Thyroid gland (tissue), 4 donors: ENCODE results near the gene TBC1D17. TPM values are rescaled to one million over a fixed set of nuclear protein-coding genes. Genes with fewer than 3 reads are reported as not detected.

Experiments
- DNase-seq, 2 donors: peaks; one replicate each; pipeline ENCODE4 v3.0.0-alpha.2; 2019
- H3K27ac ChIP-seq, 3 donors: fragments of 200-600 bp; sonication (generic); 1 replicate in 2 of 3; 2 replicates in 1 of 3; pipeline ENCODE4 v1.5.1; 2016 to 2019; ENCODE audit warnings: mild to moderate bottlenecking in 1 of 3, moderate library complexity in 1 of 3
- H3K27me3 ChIP-seq: fragments of 200-600 bp; sonication (generic); one replicate; pipeline ENCODE4 v1.5.1; 2019
- H3K36me3 ChIP-seq, 2 donors: fragments of 200-600 bp; sonication (generic); one replicate each; pipeline ENCODE4 v1.5.1; 2016 to 2019
- H3K4me1 ChIP-seq, 2 donors: fragments of 200-600 bp; sonication (generic); one replicate each; pipeline ENCODE4 v1.5.1; 2017 to 2019
- H3K4me3 ChIP-seq, 3 donors: fragments of 200-600 bp; sonication (generic); replicated peaks in 1 of 3; 1 replicate in 2 of 3; 2 replicates in 1 of 3; pipeline ENCODE4 v1.5.1; 2016; ENCODE audit warnings: mild to moderate bottlenecking in 1 of 3
- H3K9me3 ChIP-seq: fragments of 200-600 bp; sonication (generic); one replicate; pipeline ENCODE4 v1.5.1; 2017
- POLR2A ChIP-seq, 2 donors: fragments of 450-650 bp; IDR thresholded peaks; one replicate each; pipeline ENCODE4 v1.6.1; 2017; ENCODE audit warnings: antibody characterized with exemption in 2 of 2, mild to moderate bottlenecking in 2 of 2, moderate library complexity in 1 of 2
- WGBS, 2 donors: methylation state at CpG; one replicate each; pipeline ENCODE4 v1.1.5; 2017; 5-methylcytosine and 5-hydroxymethylcytosine counted together
- intact Hi-C: fragments of 100-400 bp; cut with DNase I; formaldehyde crosslinking; loops from one replicate; pipeline ENCODE4 v1.15.1; 2023
- total RNA-seq, 4 donors: library from RNA; depleted of rRNA; stranded (reverse); fragments of >200 nt; gene quantifications; one replicate each; pipeline ENCODE4 v1.2.3, GENCODE V29; 2016
- TF ChIP-seq, protein P1 (sequence below), 6 experiments: fragments of 200-600 bp in 3 of 6; fragments of 450-650 bp in 3 of 6; sonication (generic) in 3 of 6; IDR thresholded peaks; one replicate each; pipeline ENCODE4 v1.5.1; 2016 to 2019; ENCODE audit warnings: antibody characterized with exemption in 6 of 6, mild to moderate bottlenecking in 2 of 6, inconsistent platforms in 1 of 6, moderate library complexity in 1 of 6

TBC1D17 gene
- total RNA-seq, 4 donors from 2014 or later = 28.5 to 41.9 (median 39.7) TPM

DNA sequence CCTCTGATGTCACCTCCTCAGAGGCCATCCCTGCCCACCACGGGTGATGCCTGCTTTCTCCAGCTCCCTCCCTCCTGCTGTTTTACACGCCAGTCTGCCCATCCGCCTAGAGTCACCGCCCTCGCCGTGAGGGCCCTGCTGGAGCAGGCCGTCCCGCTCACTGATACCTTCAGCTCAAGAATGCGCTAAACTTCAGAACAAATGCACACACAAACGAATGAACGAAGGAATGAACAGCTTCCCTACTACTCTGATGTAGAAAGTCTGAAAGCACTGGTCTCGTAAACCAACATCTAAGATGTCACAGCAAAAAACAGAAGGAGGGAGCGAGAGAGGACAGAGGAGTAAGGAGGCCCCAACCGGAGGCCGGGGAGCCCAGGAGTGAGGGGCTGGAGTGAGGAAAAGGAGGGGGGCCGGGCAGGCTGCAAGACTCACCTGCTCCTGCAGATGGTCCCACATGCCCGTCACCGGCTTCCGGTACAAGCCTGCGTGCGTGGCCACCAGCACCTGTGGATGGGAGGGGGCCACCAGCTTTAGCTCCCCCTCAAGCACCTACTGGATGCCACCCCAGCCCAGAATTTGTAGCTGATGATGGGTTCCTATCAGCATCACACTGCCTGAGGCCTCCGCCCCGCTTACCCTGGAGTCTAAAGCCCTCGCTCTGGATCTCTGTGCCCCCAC is 14.1 kb upstream of the TBC1D17 start:
- H3K4me1 ChIP-seq = peaks cover 8 to 27% of the 10 kb centered on the region in 2 donors
- H3K36me3 ChIP-seq = peaks cover 17 to 30% of the 10 kb centered on the region in 2 donors
- WGBS, 2 donors = 93 to 94% methylated on average over 24 of the region's 24 CpGs
- no peak for DNase-seq
- H3K9me3 ChIP-seq = no peaks in the 10 kb centered on the region
- no peak for TF ChIP-seq POLR2A (IDR thresholded peaks at IDR 0.05)
- TF ChIP-seq, protein P1, sequence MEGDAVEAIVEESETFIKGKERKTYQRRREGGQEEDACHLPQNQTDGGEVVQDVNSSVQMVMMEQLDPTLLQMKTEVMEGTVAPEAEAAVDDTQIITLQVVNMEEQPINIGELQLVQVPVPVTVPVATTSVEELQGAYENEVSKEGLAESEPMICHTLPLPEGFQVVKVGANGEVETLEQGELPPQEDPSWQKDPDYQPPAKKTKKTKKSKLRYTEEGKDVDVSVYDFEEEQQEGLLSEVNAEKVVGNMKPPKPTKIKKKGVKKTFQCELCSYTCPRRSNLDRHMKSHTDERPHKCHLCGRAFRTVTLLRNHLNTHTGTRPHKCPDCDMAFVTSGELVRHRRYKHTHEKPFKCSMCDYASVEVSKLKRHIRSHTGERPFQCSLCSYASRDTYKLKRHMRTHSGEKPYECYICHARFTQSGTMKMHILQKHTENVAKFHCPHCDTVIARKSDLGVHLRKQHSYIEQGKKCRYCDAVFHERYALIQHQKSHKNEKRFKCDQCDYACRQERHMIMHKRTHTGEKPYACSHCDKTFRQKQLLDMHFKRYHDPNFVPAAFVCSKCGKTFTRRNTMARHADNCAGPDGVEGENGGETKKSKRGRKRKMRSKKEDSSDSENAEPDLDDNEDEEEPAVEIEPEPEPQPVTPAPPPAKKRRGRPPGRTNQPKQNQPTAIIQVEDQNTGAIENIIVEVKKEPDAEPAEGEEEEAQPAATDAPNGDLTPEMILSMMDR (IDR thresholded peaks at IDR 0.05) = no peak
- H3K4me3 ChIP-seq = no peak overlapping the region
- no peak overlapping the region for H3K27ac ChIP-seq
- intact Hi-C loops = no loop called here
- no peaks in the 10 kb centered on the region for H3K27me3 ChIP-seq

DNA sequence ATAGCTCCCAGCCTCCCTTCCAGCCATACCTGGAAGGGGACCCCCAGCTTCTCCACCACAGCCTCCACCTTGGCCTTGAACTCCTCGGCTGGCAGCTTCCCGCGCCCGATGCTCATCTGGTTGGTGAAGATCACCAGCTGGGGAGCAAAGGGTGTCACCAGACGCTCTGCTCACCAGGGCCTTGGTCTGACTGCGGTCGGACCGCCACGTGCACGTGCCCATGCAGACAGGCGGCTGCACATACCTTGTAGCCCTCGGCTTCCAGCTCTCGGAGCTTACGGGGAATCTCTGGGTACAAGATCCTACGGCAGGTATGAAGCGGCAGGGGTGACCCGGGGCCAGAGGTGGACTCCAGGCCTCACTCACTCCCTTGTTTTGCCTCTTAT is 13.6 kb upstream of the TBC1D17 start:
- Histone ChIP-seq H3K27ac (no peak overlapping the region), H3K27me3 (no peaks in the 10 kb centered on the region), H3K9me3 (no peaks in the 10 kb centered on the region), H3K4me3 (no peak overlapping the region), H3K4me1 (peaks cover 13 to 33% of the 10 kb centered on the region in 2 donors), H3K36me3 (peaks cover 11 to 30% of the 10 kb centered on the region in 2 donors)
- intact Hi-C loops = no loop called here
- 94 to 97% methylated on average over 7 to 17 of the region's 17 CpGs for WGBS, 2 donors
- no peak for DNase-seq
- TF ChIP-seq, protein P1 (IDR thresholded peaks at IDR 0.05) = no peak
- no peak for TF ChIP-seq POLR2A (IDR thresholded peaks at IDR 0.05)

DNA sequence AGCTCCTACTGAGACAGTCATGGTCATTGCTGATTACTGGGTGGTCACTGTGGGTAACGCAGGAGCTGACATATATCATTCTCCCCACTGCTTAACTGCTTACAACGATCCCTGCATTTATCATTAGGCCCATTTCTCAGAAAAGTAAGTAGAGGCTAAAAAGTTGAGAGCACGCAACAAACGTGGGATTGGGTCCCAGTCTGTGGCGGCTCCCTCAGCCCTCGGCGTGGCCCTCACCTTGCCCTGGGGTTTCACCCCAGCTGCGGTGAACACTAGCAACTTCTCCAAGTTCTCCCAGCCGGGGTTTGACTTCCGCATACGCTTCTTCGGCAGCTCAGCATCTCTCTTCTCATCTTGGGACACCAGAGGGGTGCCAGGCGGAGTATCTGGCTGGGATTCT is 12.6 kb upstream of the TBC1D17 start:
- peaks cover 15 to 35% of the 10 kb centered on the region in 2 donors for H3K4me1 ChIP-seq
- intact Hi-C loops = no loop called here
- 92 to 94% methylated on average over 13 of the region's 13 CpGs for WGBS, 2 donors
- DNase-seq = no peak
- TF ChIP-seq, protein P1 (IDR thresholded peaks at IDR 0.05) = no peak
- TF ChIP-seq POLR2A (IDR thresholded peaks at IDR 0.05) = no peak
- no peak overlapping the region for H3K27ac ChIP-seq
- H3K9me3 ChIP-seq = no peaks in the 10 kb centered on the region
- H3K27me3 ChIP-seq = no peaks in the 10 kb centered on the region
- H3K4me3 ChIP-seq = no peak overlapping the region
- peaks cover 10 to 22% of the 10 kb centered on the region in 2 donors for H3K36me3 ChIP-seq

DNA sequence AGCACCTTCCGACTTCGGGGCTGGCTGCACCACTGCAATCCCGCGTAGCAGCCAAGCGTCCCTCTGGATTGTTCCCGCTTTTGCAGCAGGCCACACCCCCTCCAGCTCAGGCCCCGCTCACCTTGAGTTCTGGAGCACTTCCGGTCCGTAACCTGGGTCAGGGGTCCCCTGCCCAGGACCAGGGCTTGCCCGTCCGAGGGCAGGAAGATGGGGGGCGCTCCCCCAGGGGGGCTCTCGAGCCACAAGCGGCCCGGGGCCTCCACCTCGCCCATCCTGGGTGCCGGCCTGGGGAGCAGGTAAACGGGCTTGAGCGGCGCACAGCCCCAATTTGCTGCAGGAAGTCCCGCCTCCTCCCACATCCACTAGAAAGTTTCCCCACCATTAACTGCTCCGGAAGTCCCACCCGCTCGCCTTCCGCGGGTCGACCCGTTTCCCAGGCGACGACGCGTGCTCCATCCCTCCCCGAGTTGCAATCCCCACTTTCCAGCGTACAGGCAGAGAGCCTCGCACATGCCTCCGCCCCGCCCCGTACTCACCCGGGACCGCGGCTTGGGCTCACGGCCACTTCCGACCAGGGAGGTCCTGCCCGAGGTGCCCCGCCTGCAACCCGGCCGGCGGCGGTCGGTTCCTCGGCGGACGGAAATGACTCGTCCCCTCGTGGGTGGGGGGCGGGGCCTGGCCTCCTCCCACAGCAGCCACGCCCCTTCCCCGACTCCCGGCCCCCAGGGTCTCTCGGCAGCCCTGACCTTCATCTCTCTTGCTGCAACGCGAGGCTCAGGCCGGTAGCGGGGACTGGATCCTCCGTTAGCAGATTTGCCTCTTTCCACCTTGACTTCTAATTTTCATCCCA is 10.3 kb upstream of the TBC1D17 start, which contains the start of gene PNKP:
TSS of gene PNKP (minus strand) at position 644 of the 850 bp plus-strand sequence. CDS start at position 272, 372 bp downstream.
- DNase-seq = peak; percentile 94 to 95
- Histone ChIP-seq H3K9me3 (no peaks in the 10 kb centered on the region), H3K4me3 (peak within 1 kb of the TSS; percentile 30 to 77 (median 71)), H3K36me3 (peaks cover 10 to 17% of the 10 kb centered on the region in 2 donors), H3K27me3 (no peaks in the 10 kb centered on the region), H3K27ac (peak within 1 kb of the TSS; percentile 70 to 95 (median 90)), H3K4me1 (peaks cover 22 to 48% of the 10 kb centered on the region in 2 donors)
- TF ChIP-seq, protein P1 (IDR thresholded peaks at IDR 0.05) = no peak
- TF ChIP-seq POLR2A (IDR thresholded peaks at IDR 0.05) = peak in 1 of 2 donors; percentile 74
- WGBS, 2 donors = 1 to 3% methylated on average over 41 to 46 of the region's 65 CpGs
- intact Hi-C loops = no loop called here
